Endodermal cell (in vitro differentiated cells): ENCODE measurements around the gene ERICH6B. TPM values are rescaled to one million over a fixed set of nuclear protein-coding genes. Genes with fewer than 3 reads are reported as not detected.

Experiments
- DNase-seq: peaks from one replicate; pipeline ENCODE4 v3.0.0-alpha.2; 2017
- H3K27ac ChIP-seq: 2 replicates; pipeline ENCODE4 v1.5.1; 2013; ENCODE audit warnings: mild to moderate bottlenecking, low read depth, low read length, moderate library complexity
- H3K27me3 ChIP-seq: 2 replicates; pipeline ENCODE4 v1.6.1; 2013; ENCODE audit warnings: mild to moderate bottlenecking, low read length, moderate library complexity; ENCODE audit not compliant: insufficient read depth, control insufficient read depth, poor library complexity, severe bottlenecking
- H3K36me3 ChIP-seq: 2 replicates; pipeline ENCODE4 v1.7.0; 2013; ENCODE audit warnings: mild to moderate bottlenecking, low read length, moderate library complexity; ENCODE audit not compliant: control insufficient read depth, insufficient read depth
- H3K4me1 ChIP-seq: one replicate; pipeline ENCODE4 v1.7.0; 2013; ENCODE audit warnings: low read length; ENCODE audit not compliant: control insufficient read depth, insufficient read depth
- H3K4me3 ChIP-seq: 2 replicates; pipeline ENCODE4 v1.5.1; 2013; ENCODE audit warnings: mild to moderate bottlenecking, low read length, moderate library complexity
- H3K9ac ChIP-seq: 2 replicates; pipeline ENCODE4 v1.6.1; 2013; ENCODE audit warnings: mild to moderate bottlenecking, low read length, moderate library complexity; ENCODE audit not compliant: poor library complexity, severe bottlenecking; ENCODE audit errors: extremely low read depth
- H3K9me3 ChIP-seq: 2 replicates; pipeline ENCODE4 v1.6.1; 2013; ENCODE audit warnings: mild to moderate bottlenecking, low read length, moderate library complexity; ENCODE audit not compliant: control insufficient read depth
- H3K27ac Mint-ChIP-seq: 2 replicates; pipeline ENCODE4 v1.8.0; 2020; ENCODE audit warnings: mixed read lengths
- H3K27me3 Mint-ChIP-seq: 2 replicates; pipeline ENCODE4 v1.8.0; 2021; ENCODE audit warnings: mild to moderate bottlenecking, mixed read lengths; ENCODE audit not compliant: insufficient read depth
- H3K36me3 Mint-ChIP-seq: 2 replicates; pipeline ENCODE4 v1.8.0; 2020; ENCODE audit warnings: low read depth, mixed read lengths
- H3K4me1 Mint-ChIP-seq: 2 replicates; pipeline ENCODE4 v1.8.0; 2020; ENCODE audit warnings: mixed read lengths
- H3K4me3 Mint-ChIP-seq: 2 replicates; pipeline ENCODE4 v1.8.0; 2020; ENCODE audit warnings: mild to moderate bottlenecking, moderate library complexity, mixed read lengths
- H3K9me3 Mint-ChIP-seq: 2 replicates; pipeline ENCODE4 v1.8.0; 2020; ENCODE audit warnings: mild to moderate bottlenecking, mixed read lengths
- CTCF ChIP-seq: fragments of 200-600 bp; sonication (generic); conservative IDR thresholded peaks from 2 replicates; pipeline ENCODE4 v1.5.0; 2021; ENCODE audit warnings: antibody characterized with exemption, mild to moderate bottlenecking
- WGBS, 2 experiments: methylation state at CpG; one replicate each; pipeline versions ENCODE4 v1.1.5 to v1.1.7; 2013; ENCODE audit warnings: missing lambda C conversion rate in 2 of 2, mixed read lengths in 1 of 2; ENCODE audit not compliant: insufficient coverage in 1 of 2, insufficient read length in 1 of 2; 5-methylcytosine and 5-hydroxymethylcytosine counted together
- total RNA-seq, 2 donors: library from RNA; stranded (reverse); fragmentation: NEBNext Ultra II Directional in 1 of 2; extraction: Animal tissue kit (Norgen Biotek cat#: 25700) in 1 of 2; gene quantifications; 2 replicates in 1 of 2; 3 replicates in 1 of 2; pipeline ENCODE4 v1.2.1, GENCODE V29; 2021

ERICH6B gene
- total RNA-seq, 2 donors from 2014 or later = not detected

- H3K9me3 Mint-ChIP-seq = no peaks in the 10 kb centered on the region
- peaks cover 25% of the 10 kb centered on the region for H3K36me3 Mint-ChIP-seq
- no peak overlapping the region for H3K4me3 Mint-ChIP-seq
- no peaks in the 10 kb centered on the region for H3K27me3 ChIP-seq
- H3K27ac Mint-ChIP-seq = no peak overlapping the region
- H3K4me1 ChIP-seq = peaks cover 6% of the 10 kb centered on the region
- no peaks in the 10 kb centered on the region for H3K27me3 Mint-ChIP-seq
- peaks cover 55% of the 10 kb centered on the region for H3K36me3 ChIP-seq
- H3K9ac ChIP-seq = no peak overlapping the region
- no peak for TF ChIP-seq CTCF
- no peak for DNase-seq
- H3K4me3 ChIP-seq = no peak overlapping the region
- H3K9me3 ChIP-seq = no peaks in the 10 kb centered on the region
- no peak overlapping the region for H3K27ac ChIP-seq
- WGBS, 2 experiments = 97% methylated on average over 2 of the region's 2 CpGs; no CpG with 5 or more reads in 1 of the 2 experiments
- no peaks in the 10 kb centered on the region for H3K4me1 Mint-ChIP-seq
Observed at GRCh38 chr13:45536224-45536623, 79.3 kb downstream of the ERICH6B start.

GRCh38 chr13:45534604-45535003 is 80.9 kb downstream of the ERICH6B start:
- DNase-seq = no peak
- Histone ChIP-seq H3K36me3 (peaks cover 71% of the 10 kb centered on the region), H3K9ac (no peak overlapping the region), H3K4me3 (no peak overlapping the region), H3K27me3 (no peaks in the 10 kb centered on the region), H3K9me3 (no peaks in the 10 kb centered on the region), H3K4me1 (peaks cover 6% of the 10 kb centered on the region), H3K27ac (no peak overlapping the region)
- Mint-ChIP-seq H3K4me1 (peaks cover 4% of the 10 kb centered on the region), H3K36me3 (peaks cover 37% of the 10 kb centered on the region), H3K27ac (no peak overlapping the region), H3K27me3 (no peaks in the 10 kb centered on the region), H3K9me3 (no peaks in the 10 kb centered on the region), H3K4me3 (no peak overlapping the region)
- 89 to 94% methylated on average over 9 of the region's 9 CpGs for WGBS, 2 experiments
- no peak for TF ChIP-seq CTCF

- H3K27ac Mint-ChIP-seq = peak overlapping the region; percentile 33
- H3K9me3 ChIP-seq = no peaks in the 10 kb centered on the region
- no peak overlapping the region for H3K9ac ChIP-seq
- no peaks in the 10 kb centered on the region for H3K9me3 Mint-ChIP-seq
- H3K4me3 ChIP-seq = no peak overlapping the region
- H3K27me3 ChIP-seq = no peaks in the 10 kb centered on the region
- H3K36me3 ChIP-seq = peaks cover 69% of the 10 kb centered on the region
- H3K4me3 Mint-ChIP-seq = no peak overlapping the region
- peaks cover 46% of the 10 kb centered on the region for H3K36me3 Mint-ChIP-seq
- H3K4me1 Mint-ChIP-seq = peaks cover 41% of the 10 kb centered on the region
- TF ChIP-seq CTCF = no peak
- H3K27ac ChIP-seq = no peak overlapping the region
- no peaks in the 10 kb centered on the region for H3K27me3 Mint-ChIP-seq
- 95% methylated on average over 3 of the region's 3 CpGs; no CpG with 5 or more reads in 1 of the 2 experiments for WGBS, 2 experiments
- DNase-seq = no peak
- peaks cover 13% of the 10 kb centered on the region for H3K4me1 ChIP-seq
Observed at GRCh38 chr13:45529758-45530157, 85.8 kb downstream of the ERICH6B start.
